Kidney (tissue), 14 donors: ENCODE measurements around the gene IL1RAPL2. TPM values are rescaled to one million over a fixed set of nuclear protein-coding genes. Genes with fewer than 3 reads are reported as not detected.

Experiments used
- DNase-seq, 5 donors: peaks; one replicate each; pipeline ENCODE4 v3.0.0-alpha.2; 2013 to 2020
- FAIRE-seq: peaks from 2 replicates; lab custom pipeline; 2012; peaks lifted over from hg19 to GRCh38; lab: Jason Lieb, UNC
- H3K27ac ChIP-seq, 2 donors: one replicate each; pipeline ENCODE4 v1.7.0; 2013; ENCODE audit warnings: low read depth in 2 of 2, low read length in 2 of 2, inconsistent platforms in 1 of 2
- H3K27me3 ChIP-seq: one replicate; pipeline ENCODE4 v1.7.1; 2013; ENCODE audit warnings: low read length, inconsistent platforms; ENCODE audit not compliant: control insufficient read depth, insufficient read depth
- H3K36me3 ChIP-seq, 3 donors: one replicate each; pipeline versions ENCODE4 v1.7.0 to v1.7.1; 2013; ENCODE audit warnings: low read length in 3 of 3, control low read depth in 1 of 3, inconsistent platforms in 1 of 3; ENCODE audit not compliant: insufficient read depth in 3 of 3, control insufficient read depth in 2 of 3
- H3K4me1 ChIP-seq, 3 donors: one replicate each; pipeline versions ENCODE4 v1.7.0 to v1.7.1; 2013; ENCODE audit warnings: low read length in 3 of 3, inconsistent platforms in 1 of 3, low read depth in 1 of 3; ENCODE audit not compliant: control insufficient read depth in 2 of 3, insufficient read depth in 2 of 3
- H3K4me3 ChIP-seq, 3 donors: one replicate each; pipeline versions ENCODE4 v1.7.0 to v1.8.1; 2013; ENCODE audit warnings: low read length in 3 of 3, control low read depth in 1 of 3, inconsistent platforms in 1 of 3
- H3K9ac ChIP-seq, 3 donors: one replicate each; pipeline versions ENCODE4 v1.7.0 to v1.7.1; 2013; ENCODE audit warnings: low read length in 3 of 3, control low read depth in 1 of 3, inconsistent platforms in 1 of 3
- H3K9me3 ChIP-seq, 3 donors: one replicate each; pipeline versions ENCODE4 v1.7.0 to v1.7.1; 2013; ENCODE audit warnings: low read length in 3 of 3, control low read depth in 1 of 3, inconsistent platforms in 1 of 3; ENCODE audit not compliant: control insufficient read depth in 2 of 3, insufficient read depth in 1 of 3
- intact Hi-C: fragments of 100-400 bp; cut with DNase I; formaldehyde crosslinking; loops from one replicate; pipeline ENCODE4 v1.11.1; 2022
- polyA plus RNA-seq: library from polyadenylated mRNA; stranded (reverse); fragments of 350-450 nt; fragmentation: Illumina TruSeq; extraction: RNeasy Lipid Tissue Mini Kit (QIAGEN cat#74804); gene quantifications from one replicate; pipeline ENCODE4 v1.2.3, GENCODE V29; 2014; ENCODE audit warnings: low read depth, low replicate concordance; ENCODE audit not compliant: insufficient read depth
- total RNA-seq: library from RNA; stranded (reverse); fragmentation: NEBNext Ultra II Directional; extraction: Animal tissue kit (Norgen Biotek cat#: 25700); gene quantifications from one replicate; pipeline ENCODE4 v1.2.1, GENCODE V29; 2021
- TF ChIP-seq, protein P1 (sequence below): IDR thresholded peaks from 3 replicates; pipeline ENCODE4 v1.5.1; 2012; ENCODE audit warnings: mild to moderate bottlenecking, moderate library complexity, borderline replicate concordance; ENCODE audit not compliant: insufficient read depth; ENCODE audit errors: extremely low read depth
- donor health status: control.
- donor health status: control.
- donor health status: control.
- donor health status: control.
- donor health status: control.
- donor health status: DM: yes; HTN: yes; CAD: no.
- donor health status: Normal renal cell carcinoma (clear cell type).

Gene IL1RAPL2
- total and polyA plus RNA-seq, 2 donors from 2014 or later, result 0.13 to 0.25 TPM

DNA sequence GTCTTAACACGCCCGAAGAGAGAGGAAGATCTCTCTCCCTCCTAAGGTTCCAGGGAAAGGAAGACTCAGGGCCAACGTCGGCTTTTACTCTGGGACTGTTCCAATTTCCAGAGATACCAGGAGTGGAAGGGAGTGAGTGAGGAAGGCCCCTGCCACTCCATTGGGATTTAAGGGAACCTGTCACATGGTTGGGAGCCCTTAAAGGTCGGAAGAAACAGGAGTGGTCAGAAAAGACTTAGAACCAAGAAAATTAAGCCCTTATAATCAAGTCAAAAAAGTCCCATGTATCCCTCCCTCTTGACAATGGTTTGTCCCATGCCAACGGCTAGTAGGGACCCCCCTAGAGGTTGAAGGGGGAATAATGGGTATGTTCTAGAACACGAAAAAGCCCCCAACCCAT is 654.6 kb downstream of the IL1RAPL2 start, which contains the start of gene TEX13A:
Gene TEX13A (minus strand): TSS at position 59 of the 400 bp plus-strand sequence. CDS start 297 bp downstream, outside the sequence.
- H3K27me3 ChIP-seq, result no peaks in the 10 kb centered on the region
- no peak within 1 kb of the TSS for H3K4me3 ChIP-seq
- no peaks in the 10 kb centered on the region for H3K4me1 ChIP-seq
- intact Hi-C loops, result no loop called here
- H3K27ac ChIP-seq, result no peak within 1 kb of the TSS
- TF ChIP-seq, protein P1, sequence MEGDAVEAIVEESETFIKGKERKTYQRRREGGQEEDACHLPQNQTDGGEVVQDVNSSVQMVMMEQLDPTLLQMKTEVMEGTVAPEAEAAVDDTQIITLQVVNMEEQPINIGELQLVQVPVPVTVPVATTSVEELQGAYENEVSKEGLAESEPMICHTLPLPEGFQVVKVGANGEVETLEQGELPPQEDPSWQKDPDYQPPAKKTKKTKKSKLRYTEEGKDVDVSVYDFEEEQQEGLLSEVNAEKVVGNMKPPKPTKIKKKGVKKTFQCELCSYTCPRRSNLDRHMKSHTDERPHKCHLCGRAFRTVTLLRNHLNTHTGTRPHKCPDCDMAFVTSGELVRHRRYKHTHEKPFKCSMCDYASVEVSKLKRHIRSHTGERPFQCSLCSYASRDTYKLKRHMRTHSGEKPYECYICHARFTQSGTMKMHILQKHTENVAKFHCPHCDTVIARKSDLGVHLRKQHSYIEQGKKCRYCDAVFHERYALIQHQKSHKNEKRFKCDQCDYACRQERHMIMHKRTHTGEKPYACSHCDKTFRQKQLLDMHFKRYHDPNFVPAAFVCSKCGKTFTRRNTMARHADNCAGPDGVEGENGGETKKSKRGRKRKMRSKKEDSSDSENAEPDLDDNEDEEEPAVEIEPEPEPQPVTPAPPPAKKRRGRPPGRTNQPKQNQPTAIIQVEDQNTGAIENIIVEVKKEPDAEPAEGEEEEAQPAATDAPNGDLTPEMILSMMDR, result no peak
- H3K36me3 ChIP-seq, result no peaks in the 10 kb centered on the region
- no peak within 1 kb of the TSS for H3K9ac ChIP-seq
- FAIRE-seq (no peak), DNase-seq (no peak)
- H3K9me3 ChIP-seq, result no peaks in the 10 kb centered on the region

DNA sequence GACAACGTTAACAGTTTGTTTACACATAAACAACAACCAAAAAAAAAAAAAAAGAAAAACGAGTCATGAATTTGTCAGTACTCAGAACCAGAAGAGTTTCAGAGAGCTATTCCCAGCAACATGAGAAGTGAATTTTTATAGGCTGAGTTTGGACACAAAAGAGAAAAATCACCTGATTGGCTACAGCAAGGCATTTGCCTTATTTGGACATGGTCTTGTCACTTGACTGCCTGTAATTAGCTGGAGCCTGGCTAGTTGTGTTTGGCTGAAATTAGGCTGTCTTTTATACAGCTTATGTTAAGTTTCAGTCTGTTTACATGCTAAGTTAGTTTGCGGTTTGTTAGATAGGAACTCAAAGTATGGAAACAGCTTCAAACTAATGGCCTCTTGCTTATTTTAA is 655.4 kb downstream of the IL1RAPL2 start:
- Histone ChIP-seq H3K27me3 (no peaks in the 10 kb centered on the region), H3K4me1 (no peaks in the 10 kb centered on the region), H3K4me3 (no peak overlapping the region), H3K36me3 (no peaks in the 10 kb centered on the region), H3K9me3 (no peaks in the 10 kb centered on the region), H3K27ac (no peak overlapping the region), H3K9ac (no peak overlapping the region)
- TF ChIP-seq, protein P1, result no peak
- FAIRE-seq, result no peak
- peak in 1 of 5 donors; percentile 1 for DNase-seq
- intact Hi-C loops, result no loop called here

DNA sequence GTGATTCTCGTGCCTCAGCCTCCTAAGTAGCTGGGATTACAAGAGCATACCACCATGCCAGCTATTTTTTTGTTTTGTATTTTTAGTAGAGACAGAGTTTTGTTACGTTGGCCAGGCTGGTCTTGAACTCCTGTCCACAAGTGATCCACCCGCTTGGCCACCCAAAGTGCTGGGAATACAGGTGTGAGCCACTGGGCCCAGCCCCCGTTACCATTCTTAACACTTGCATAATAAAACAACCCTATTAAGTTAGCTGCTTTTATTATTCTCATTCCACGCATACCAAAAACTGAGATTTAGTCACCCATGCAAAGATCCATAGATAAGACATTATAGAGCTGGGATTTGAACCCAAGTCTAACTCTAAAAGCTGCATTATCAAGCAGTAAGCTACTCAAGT is 660.5 kb downstream of the IL1RAPL2 start:
- Histone ChIP-seq H3K4me3 (no peak overlapping the region), H3K36me3 (no peaks in the 10 kb centered on the region), H3K4me1 (no peaks in the 10 kb centered on the region), H3K27ac (no peak overlapping the region), H3K27me3 (no peaks in the 10 kb centered on the region), H3K9ac (no peak overlapping the region), H3K9me3 (no peaks in the 10 kb centered on the region)
- no peak for DNase-seq
- intact Hi-C loops, result no loop called here
- no peak for FAIRE-seq
- TF ChIP-seq, protein P1, result no peak

DNA sequence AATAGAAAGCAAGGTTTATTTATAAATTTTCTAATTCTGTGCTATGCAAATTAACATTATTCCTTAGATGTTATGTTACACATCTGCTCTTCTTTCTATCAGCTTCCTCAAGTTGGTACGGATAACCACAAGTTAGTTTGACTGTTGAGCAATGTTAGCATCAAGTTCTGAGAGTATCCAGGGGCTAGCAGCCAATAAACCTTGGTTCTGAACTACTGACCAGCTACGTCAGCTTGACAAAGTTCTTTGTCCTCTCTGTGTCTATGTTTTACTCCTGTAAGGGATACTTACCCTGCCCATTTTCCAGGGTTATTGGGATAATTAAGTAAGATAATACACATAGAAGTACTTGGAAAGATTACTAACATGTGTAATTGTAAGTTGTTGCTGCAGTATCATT is 662.6 kb downstream of the IL1RAPL2 start:
- Histone ChIP-seq H3K27me3 (no peaks in the 10 kb centered on the region), H3K27ac (no peak overlapping the region), H3K4me3 (no peak overlapping the region), H3K4me1 (no peaks in the 10 kb centered on the region), H3K9me3 (no peaks in the 10 kb centered on the region), H3K36me3 (no peaks in the 10 kb centered on the region), H3K9ac (no peak overlapping the region)
- FAIRE-seq, result no peak
- intact Hi-C loops, result no loop called here
- no peak for DNase-seq
- TF ChIP-seq, protein P1, result no peak
